Ishikawa (cell line): ENCODE measurements around the gene MED31.

Experiments
- CEBPB ChIP-seq: IDR thresholded peaks from 2 replicates; pipeline ENCODE4 v1.6.1; 2012
- CREB1 ChIP-seq: IDR thresholded peaks from 2 replicates; pipeline ENCODE4 v1.6.1; 2012; ENCODE audit warnings: low read depth
- EGR1 ChIP-seq: IDR thresholded peaks from 2 replicates; pipeline ENCODE4 v1.6.1; 2012
- EP300 ChIP-seq: IDR thresholded peaks from 2 replicates; pipeline ENCODE4 v1.6.1; 2012; ENCODE audit warnings: borderline replicate concordance
- FOXM1 ChIP-seq: IDR thresholded peaks from 2 replicates; pipeline ENCODE4 v1.6.1; 2012; ENCODE audit warnings: low read depth, borderline replicate concordance
- NFIC ChIP-seq: IDR thresholded peaks from 2 replicates; pipeline ENCODE4 v1.6.1; 2012
- RAD21 ChIP-seq: IDR thresholded peaks from 2 replicates; pipeline ENCODE4 v1.6.1; 2012; ENCODE audit warnings: low read depth
- TAF1 ChIP-seq: IDR thresholded peaks from 2 replicates; pipeline ENCODE4 v1.6.1; 2012; ENCODE audit warnings: low read depth, mild to moderate bottlenecking
- TCF12 ChIP-seq: IDR thresholded peaks from 2 replicates; pipeline ENCODE4 v1.6.1; 2012; ENCODE audit warnings: low read depth
- YY1 ChIP-seq: IDR thresholded peaks from 2 replicates; pipeline ENCODE4 v1.6.1; 2012; ENCODE audit warnings: low read depth
- ZBTB7A ChIP-seq: IDR thresholded peaks from 2 replicates; pipeline ENCODE4 v1.6.1; 2012; ENCODE audit warnings: low read depth
- TF ChIP-seq, protein P1 (sequence below): IDR thresholded peaks from 2 replicates; pipeline ENCODE4 v1.6.1; 2012; ENCODE audit warnings: low read depth, mild to moderate bottlenecking
- TF ChIP-seq, protein P2 (sequence below): IDR thresholded peaks from 2 replicates; pipeline ENCODE4 v1.6.1; 2012
- TF ChIP-seq, protein P3 (sequence below): IDR thresholded peaks from 2 replicates; pipeline ENCODE4 v1.6.1; 2012

DNA sequence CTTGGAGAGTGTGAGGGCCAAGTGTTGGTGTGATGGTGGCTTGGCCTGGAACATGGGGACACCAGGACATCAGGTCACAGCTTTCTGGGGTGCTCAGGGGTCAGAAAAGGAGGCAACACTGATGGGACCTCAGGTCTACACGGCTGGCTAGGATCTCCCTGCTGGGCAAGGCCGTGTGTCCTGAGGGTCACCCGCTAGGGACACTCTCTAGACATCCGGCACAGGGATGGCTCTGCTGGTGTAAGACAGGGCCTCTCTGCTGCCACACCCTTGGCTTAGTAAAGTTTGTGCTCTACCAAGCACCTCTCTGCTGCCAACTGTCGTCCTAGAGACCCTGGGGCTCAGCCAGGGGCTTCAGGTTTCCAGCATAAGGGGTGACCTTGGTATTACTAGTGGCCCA, 45.5 kb upstream of the MED31 start:
- no peak for TF ChIP-seq CEBPB
- no peak for TF ChIP-seq TCF12
- no peak for TF ChIP-seq TAF1
- TF ChIP-seq, protein P1, sequence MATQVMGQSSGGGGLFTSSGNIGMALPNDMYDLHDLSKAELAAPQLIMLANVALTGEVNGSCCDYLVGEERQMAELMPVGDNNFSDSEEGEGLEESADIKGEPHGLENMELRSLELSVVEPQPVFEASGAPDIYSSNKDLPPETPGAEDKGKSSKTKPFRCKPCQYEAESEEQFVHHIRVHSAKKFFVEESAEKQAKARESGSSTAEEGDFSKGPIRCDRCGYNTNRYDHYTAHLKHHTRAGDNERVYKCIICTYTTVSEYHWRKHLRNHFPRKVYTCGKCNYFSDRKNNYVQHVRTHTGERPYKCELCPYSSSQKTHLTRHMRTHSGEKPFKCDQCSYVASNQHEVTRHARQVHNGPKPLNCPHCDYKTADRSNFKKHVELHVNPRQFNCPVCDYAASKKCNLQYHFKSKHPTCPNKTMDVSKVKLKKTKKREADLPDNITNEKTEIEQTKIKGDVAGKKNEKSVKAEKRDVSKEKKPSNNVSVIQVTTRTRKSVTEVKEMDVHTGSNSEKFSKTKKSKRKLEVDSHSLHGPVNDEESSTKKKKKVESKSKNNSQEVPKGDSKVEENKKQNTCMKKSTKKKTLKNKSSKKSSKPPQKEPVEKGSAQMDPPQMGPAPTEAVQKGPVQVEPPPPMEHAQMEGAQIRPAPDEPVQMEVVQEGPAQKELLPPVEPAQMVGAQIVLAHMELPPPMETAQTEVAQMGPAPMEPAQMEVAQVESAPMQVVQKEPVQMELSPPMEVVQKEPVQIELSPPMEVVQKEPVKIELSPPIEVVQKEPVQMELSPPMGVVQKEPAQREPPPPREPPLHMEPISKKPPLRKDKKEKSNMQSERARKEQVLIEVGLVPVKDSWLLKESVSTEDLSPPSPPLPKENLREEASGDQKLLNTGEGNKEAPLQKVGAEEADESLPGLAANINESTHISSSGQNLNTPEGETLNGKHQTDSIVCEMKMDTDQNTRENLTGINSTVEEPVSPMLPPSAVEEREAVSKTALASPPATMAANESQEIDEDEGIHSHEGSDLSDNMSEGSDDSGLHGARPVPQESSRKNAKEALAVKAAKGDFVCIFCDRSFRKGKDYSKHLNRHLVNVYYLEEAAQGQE = no peak
- TF ChIP-seq CREB1 = no peak
- TF ChIP-seq, protein P2, sequence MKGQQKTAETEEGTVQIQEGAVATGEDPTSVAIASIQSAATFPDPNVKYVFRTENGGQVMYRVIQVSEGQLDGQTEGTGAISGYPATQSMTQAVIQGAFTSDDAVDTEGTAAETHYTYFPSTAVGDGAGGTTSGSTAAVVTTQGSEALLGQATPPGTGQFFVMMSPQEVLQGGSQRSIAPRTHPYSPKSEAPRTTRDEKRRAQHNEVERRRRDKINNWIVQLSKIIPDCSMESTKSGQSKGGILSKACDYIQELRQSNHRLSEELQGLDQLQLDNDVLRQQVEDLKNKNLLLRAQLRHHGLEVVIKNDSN = no peak
- no peak for TF ChIP-seq ZBTB7A
- TF ChIP-seq EP300 = no peak
- no peak for TF ChIP-seq YY1
- TF ChIP-seq NFIC = no peak
- TF ChIP-seq FOXM1 = no peak
- TF ChIP-seq, protein P3, sequence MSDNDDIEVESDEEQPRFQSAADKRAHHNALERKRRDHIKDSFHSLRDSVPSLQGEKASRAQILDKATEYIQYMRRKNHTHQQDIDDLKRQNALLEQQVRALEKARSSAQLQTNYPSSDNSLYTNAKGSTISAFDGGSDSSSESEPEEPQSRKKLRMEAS = no peak
- TF ChIP-seq EGR1 = no peak
- TF ChIP-seq RAD21 = no peak
